A673 (cell line): Measurements from ENCODE around the gene SIDT1.

Experiments
- EZH2 ChIP-seq: fragments of 200-600 bp; sonication (generic); IDR thresholded peaks from 2 replicates; pipeline ENCODE4 v1.6.1; 2017; ENCODE audit warnings: borderline replicate concordance, low read depth, mild to moderate bottlenecking, mixed read lengths, antibody characterized with exemption, low read length; ENCODE audit not compliant: poor library complexity, severe bottlenecking
- TF ChIP-seq, protein P1 (sequence below): fragments of 300-800, 200-600 bp; sonication (generic); conservative IDR thresholded peaks from 2 replicates; pipeline ENCODE4 v1.5.1; 2017; ENCODE audit warnings: low read depth, mild to moderate bottlenecking, antibody characterized with exemption, low read length, moderate library complexity, mixed read lengths

DNA sequence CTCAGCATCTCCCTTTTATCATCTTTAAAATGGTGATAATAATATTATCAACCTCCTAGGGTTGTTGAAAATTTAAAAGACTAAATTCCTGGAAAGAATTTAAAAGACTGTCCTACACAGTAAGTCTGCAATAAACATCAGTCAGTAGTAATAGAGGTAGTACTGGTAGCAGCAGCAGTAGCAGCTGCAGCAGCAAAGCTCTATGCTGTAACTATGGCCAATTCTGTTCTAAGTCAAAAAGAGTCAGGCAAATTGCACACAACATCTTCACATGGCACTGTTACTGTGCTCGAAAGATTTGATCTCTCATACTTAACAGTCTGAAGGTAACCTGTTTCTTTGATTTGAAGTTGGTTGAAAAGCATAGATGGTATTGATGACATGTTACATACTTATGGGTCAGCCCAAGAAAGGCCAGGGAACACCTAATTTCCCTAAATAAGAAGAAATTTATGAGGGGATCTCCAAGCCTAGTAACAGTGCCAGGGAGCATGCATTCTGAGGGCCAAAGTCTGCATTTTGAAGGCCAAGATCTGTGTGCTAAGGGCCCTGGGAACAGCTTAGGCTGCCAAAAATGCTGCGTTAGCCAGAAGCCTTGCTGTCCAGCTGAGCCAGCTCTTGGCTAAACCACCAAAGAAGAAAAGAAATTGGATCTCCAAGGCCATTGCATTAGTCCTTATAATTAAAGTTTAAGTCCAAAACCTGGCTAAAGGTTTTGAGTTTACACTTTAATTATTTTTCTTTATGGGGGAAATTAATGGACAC, 68.2 kb downstream of the SIDT1 start:
- TF ChIP-seq, protein P1, sequence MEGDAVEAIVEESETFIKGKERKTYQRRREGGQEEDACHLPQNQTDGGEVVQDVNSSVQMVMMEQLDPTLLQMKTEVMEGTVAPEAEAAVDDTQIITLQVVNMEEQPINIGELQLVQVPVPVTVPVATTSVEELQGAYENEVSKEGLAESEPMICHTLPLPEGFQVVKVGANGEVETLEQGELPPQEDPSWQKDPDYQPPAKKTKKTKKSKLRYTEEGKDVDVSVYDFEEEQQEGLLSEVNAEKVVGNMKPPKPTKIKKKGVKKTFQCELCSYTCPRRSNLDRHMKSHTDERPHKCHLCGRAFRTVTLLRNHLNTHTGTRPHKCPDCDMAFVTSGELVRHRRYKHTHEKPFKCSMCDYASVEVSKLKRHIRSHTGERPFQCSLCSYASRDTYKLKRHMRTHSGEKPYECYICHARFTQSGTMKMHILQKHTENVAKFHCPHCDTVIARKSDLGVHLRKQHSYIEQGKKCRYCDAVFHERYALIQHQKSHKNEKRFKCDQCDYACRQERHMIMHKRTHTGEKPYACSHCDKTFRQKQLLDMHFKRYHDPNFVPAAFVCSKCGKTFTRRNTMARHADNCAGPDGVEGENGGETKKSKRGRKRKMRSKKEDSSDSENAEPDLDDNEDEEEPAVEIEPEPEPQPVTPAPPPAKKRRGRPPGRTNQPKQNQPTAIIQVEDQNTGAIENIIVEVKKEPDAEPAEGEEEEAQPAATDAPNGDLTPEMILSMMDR = no peak
- TF ChIP-seq EZH2 = no peak
